HUES6 (cell line): Measurements from ENCODE around the gene DIRAS2.

Experiments
- H3K27ac ChIP-seq: 2 replicates; pipeline ENCODE4 v1.7.0; 2013; ENCODE audit warnings: low read depth, mild to moderate bottlenecking, low read length, inconsistent platforms
- H3K27me3 ChIP-seq: 2 replicates; pipeline ENCODE4 v1.6.1; 2013; ENCODE audit warnings: low read length; ENCODE audit not compliant: control insufficient read depth, insufficient read depth
- H3K36me3 ChIP-seq: 2 replicates; pipeline ENCODE4 v1.6.1; 2013; ENCODE audit warnings: low read length; ENCODE audit not compliant: control insufficient read depth, insufficient read depth
- H3K4me1 ChIP-seq: 2 replicates; pipeline ENCODE4 v1.6.1; 2013; ENCODE audit warnings: low read length; ENCODE audit not compliant: control insufficient read depth, insufficient read depth
- H3K4me3 ChIP-seq: 2 replicates; pipeline ENCODE4 v1.5.1; 2013; ENCODE audit warnings: low read depth, low read length
- H3K9ac ChIP-seq: one replicate; pipeline ENCODE4 v1.6.1; 2013; ENCODE audit warnings: mild to moderate bottlenecking, low read length
- H3K9me3 ChIP-seq: 2 replicates; pipeline ENCODE4 v1.6.1; 2013; ENCODE audit warnings: low read depth, low read length; ENCODE audit not compliant: control insufficient read depth, insufficient read depth

DIRAS2 gene

DNA sequence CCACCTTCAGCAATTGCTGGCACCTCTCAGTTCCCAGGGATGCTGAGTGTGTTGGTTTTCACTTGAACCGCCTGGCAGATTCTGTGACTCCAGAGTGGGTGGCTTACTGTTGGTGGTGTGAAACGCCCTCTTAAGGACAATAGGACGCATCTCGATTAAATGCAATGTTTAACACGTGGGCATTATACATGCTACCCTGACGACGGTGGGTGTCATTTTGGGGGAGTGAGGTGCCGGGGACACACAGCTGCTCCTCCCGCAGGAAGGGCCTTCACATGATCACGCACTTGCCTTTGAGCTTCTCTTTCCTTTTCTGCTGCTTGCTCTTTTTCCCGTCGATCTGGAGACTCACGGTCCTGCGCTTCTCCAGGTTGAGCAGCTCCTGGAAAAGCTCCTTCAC lies 29.7 kb downstream of the DIRAS2 start:
- H3K27ac ChIP-seq = no peak overlapping the region
- H3K4me1 ChIP-seq = no peaks in the 10 kb centered on the region; the same call in 1 of the 2 replicates
- H3K4me3 ChIP-seq = no peak overlapping the region
- no peaks in the 10 kb centered on the region for H3K9me3 ChIP-seq
- H3K36me3 ChIP-seq = no peaks in the 10 kb centered on the region
- no peak overlapping the region for H3K9ac ChIP-seq
- no peaks in the 10 kb centered on the region for H3K27me3 ChIP-seq

DNA sequence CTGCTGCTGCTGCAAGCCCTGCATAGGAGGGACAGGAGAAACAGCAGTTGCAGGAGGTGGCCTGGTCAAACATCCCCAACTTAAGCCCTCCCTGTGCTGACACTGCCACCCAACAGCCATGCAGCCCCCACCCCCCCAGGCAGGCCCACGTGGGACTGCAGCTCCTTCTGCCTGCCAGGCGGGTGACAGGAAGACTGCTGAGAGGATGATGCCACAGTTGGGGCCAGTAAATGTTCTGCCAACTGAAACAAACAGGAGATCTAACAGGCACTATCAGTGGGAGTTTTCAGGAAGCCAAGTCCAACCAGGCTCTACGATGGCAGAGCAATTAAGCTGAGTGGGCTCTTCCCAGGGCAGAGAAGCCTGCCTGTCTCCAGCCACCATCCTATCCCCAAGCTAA lies 31.1 kb downstream of the DIRAS2 start:
- no peaks in the 10 kb centered on the region for H3K9me3 ChIP-seq
- no peak overlapping the region for H3K27ac ChIP-seq
- H3K4me1 ChIP-seq = no peaks in the 10 kb centered on the region; the same call in 1 of the 2 replicates
- no peak overlapping the region for H3K9ac ChIP-seq
- no peak overlapping the region for H3K4me3 ChIP-seq
- no peaks in the 10 kb centered on the region for H3K36me3 ChIP-seq
- no peaks in the 10 kb centered on the region for H3K27me3 ChIP-seq

- no peaks in the 10 kb centered on the region; the same call in 1 of the 2 replicates for H3K4me1 ChIP-seq
Measured at GRCh38 chr9:90611121-90611520, 31.5 kb downstream of the DIRAS2 start.

GRCh38 chr9:90607701-90608516 lies 34.7 kb downstream of the DIRAS2 start:
- no peaks in the 10 kb centered on the region; the same call in 1 of the 2 replicates for H3K4me1 ChIP-seq
- H3K36me3 ChIP-seq = no peaks in the 10 kb centered on the region
- H3K27ac ChIP-seq = no peak overlapping the region
- no peak overlapping the region for H3K4me3 ChIP-seq
- H3K9ac ChIP-seq = no peak overlapping the region
- H3K27me3 ChIP-seq = no peaks in the 10 kb centered on the region
- no peaks in the 10 kb centered on the region for H3K9me3 ChIP-seq

More at GRCh38 chr9:90611121-90611520, 31.5 kb downstream of the DIRAS2 start:
- Histone ChIP-seq H3K27ac (no peak overlapping the region), H3K36me3 (no peaks in the 10 kb centered on the region), H3K9me3 (no peaks in the 10 kb centered on the region), H3K4me3 (no peak overlapping the region), H3K9ac (no peak overlapping the region), H3K27me3 (no peaks in the 10 kb centered on the region)

GRCh38 chr9:90600029-90600428 lies 42.6 kb downstream of the DIRAS2 start:
- Histone ChIP-seq H3K4me1 (no peaks in the 10 kb centered on the region), H3K4me3 (no peak overlapping the region), H3K27ac (no peak overlapping the region), H3K9me3 (no peaks in the 10 kb centered on the region), H3K9ac (no peak overlapping the region), H3K36me3 (no peaks in the 10 kb centered on the region), H3K27me3 (no peaks in the 10 kb centered on the region)

GRCh38 chr9:90598191-90598590 lies 44.4 kb downstream of the DIRAS2 start:
- no peaks in the 10 kb centered on the region for H3K27me3 ChIP-seq
- no peaks in the 10 kb centered on the region for H3K36me3 ChIP-seq
- peaks cover 9% of the 10 kb centered on the region for H3K9me3 ChIP-seq
- no peak overlapping the region for H3K4me3 ChIP-seq
- H3K4me1 ChIP-seq = no peaks in the 10 kb centered on the region
- no peak overlapping the region for H3K9ac ChIP-seq
- H3K27ac ChIP-seq = no peak overlapping the region

- no peak overlapping the region for H3K9ac ChIP-seq
- no peak overlapping the region for H3K4me3 ChIP-seq
- H3K27me3 ChIP-seq = no peaks in the 10 kb centered on the region
- no peak overlapping the region for H3K27ac ChIP-seq
- H3K4me1 ChIP-seq = no peaks in the 10 kb centered on the region
- peaks cover 11% of the 10 kb centered on the region for H3K9me3 ChIP-seq
- no peaks in the 10 kb centered on the region for H3K36me3 ChIP-seq
Measured at GRCh38 chr9:90593646-90594045, 49.0 kb downstream of the DIRAS2 start.

- H3K9me3 ChIP-seq = no peaks in the 10 kb centered on the region
- no peaks in the 10 kb centered on the region for H3K36me3 ChIP-seq
- H3K27me3 ChIP-seq = no peaks in the 10 kb centered on the region
- no peaks in the 10 kb centered on the region for H3K4me1 ChIP-seq
- H3K27ac ChIP-seq = no peak overlapping the region
- H3K4me3 ChIP-seq = no peak overlapping the region
- no peak overlapping the region for H3K9ac ChIP-seq
Measured at GRCh38 chr9:90580576-90580975, 62.0 kb downstream of the DIRAS2 start.

DNA sequence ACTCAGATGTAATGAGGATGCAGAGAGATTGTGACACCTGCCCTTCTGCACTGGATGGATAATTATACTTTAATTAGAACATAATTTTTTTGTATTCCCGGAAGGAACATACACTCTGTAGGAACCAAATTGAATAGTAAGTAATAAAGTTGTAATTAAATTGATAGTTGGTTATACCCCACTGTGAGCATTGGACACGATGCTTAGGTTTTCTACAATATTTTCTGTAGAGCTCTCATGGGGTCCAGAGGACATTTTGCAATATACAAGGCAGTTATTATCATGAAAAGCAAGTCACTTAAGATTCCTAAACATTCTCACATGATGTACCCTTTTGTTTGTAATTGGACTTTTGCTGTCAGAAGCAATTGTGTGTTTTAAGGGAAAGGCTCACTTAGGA lies 63.4 kb downstream of the DIRAS2 start:
- H3K9ac ChIP-seq = no peak overlapping the region
- no peaks in the 10 kb centered on the region for H3K9me3 ChIP-seq
- no peaks in the 10 kb centered on the region for H3K36me3 ChIP-seq
- H3K4me3 ChIP-seq = no peak overlapping the region
- no peaks in the 10 kb centered on the region for H3K4me1 ChIP-seq
- H3K27me3 ChIP-seq = no peaks in the 10 kb centered on the region
- no peak overlapping the region for H3K27ac ChIP-seq

- Histone ChIP-seq H3K36me3 (no peaks in the 10 kb centered on the region), H3K9ac (no peak overlapping the region), H3K4me3 (no peak overlapping the region), H3K27ac (no peak overlapping the region), H3K9me3 (no peaks in the 10 kb centered on the region), H3K27me3 (no peaks in the 10 kb centered on the region), H3K4me1 (no peaks in the 10 kb centered on the region)
Measured at GRCh38 chr9:90578126-90578815, 64.4 kb downstream of the DIRAS2 start.

DNA sequence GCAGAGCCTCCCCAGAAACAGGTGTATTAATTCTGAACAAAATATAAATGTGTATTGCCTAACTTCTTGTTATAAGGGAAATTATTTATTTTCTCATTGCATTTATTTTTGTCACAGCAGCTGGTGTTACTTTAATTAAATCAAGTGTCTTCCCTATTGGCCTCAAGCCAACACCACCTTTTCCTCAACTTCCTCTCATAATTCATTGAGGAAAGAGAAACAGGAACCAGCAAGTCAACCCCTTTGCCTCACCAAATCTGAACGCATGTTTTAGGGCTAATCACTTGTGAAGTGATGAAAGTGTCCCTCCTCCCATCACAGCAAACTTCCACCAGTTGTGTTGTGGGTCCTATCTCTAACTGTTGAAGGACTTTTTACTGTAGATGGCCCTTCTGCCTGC lies 73.1 kb downstream of the DIRAS2 start:
- Histone ChIP-seq H3K4me1 (no peaks in the 10 kb centered on the region), H3K27ac (no peak overlapping the region), H3K36me3 (no peaks in the 10 kb centered on the region), H3K27me3 (no peaks in the 10 kb centered on the region), H3K9ac (no peak overlapping the region), H3K9me3 (no peaks in the 10 kb centered on the region), H3K4me3 (no peak overlapping the region)
